ENCODE results near the gene PTPRG.

GRCh38 chr3:61937477-61937876 is 376.1 kb downstream of the PTPRG start:
- TF ChIP-seq CTCF (IDR thresholded peaks at IDR 0.05) = no peak
- no peak for TF ChIP-seq POLR2A (IDR thresholded peaks at IDR 0.05)
